Testis (tissue), 3 donors: ENCODE measurements around the gene MACROD2. TPM values are rescaled to one million over a fixed set of nuclear protein-coding genes. Genes with fewer than 3 reads are reported as not detected.

Experiments used
- DNase-seq: peaks from one replicate; pipeline ENCODE4 v3.0.0-alpha.2; 2019
- H3K27ac ChIP-seq, 2 donors: fragments of 200-600 bp; sonication (generic); one replicate each; pipeline ENCODE4 v1.5.1; 2019
- H3K27me3 ChIP-seq: fragments of 200-600 bp; sonication (generic); one replicate; pipeline ENCODE4 v1.5.1; 2019
- H3K36me3 ChIP-seq: fragments of 200-600 bp; sonication (generic); one replicate; pipeline ENCODE4 v1.5.1; 2017; ENCODE audit warnings: low read depth; ENCODE audit errors: missing control alignments
- H3K4me1 ChIP-seq: fragments of 200-600 bp; sonication (generic); one replicate; pipeline ENCODE4 v1.5.1; 2019
- H3K4me3 ChIP-seq, 2 donors: fragments of 200-600 bp; sonication (generic); one replicate each; pipeline ENCODE4 v1.5.1; 2017 to 2019
- H3K9me3 ChIP-seq: fragments of 200-600 bp; sonication (generic); one replicate; pipeline ENCODE4 v1.5.1; 2017
- CTCF ChIP-seq, 3 experiments: fragments of 450-650 bp in 2 of 3; fragments of 200-600 bp in 1 of 3; sonication (generic) in 1 of 3; IDR thresholded peaks; one replicate each; pipeline ENCODE4 v1.5.1; 2016 to 2019; ENCODE audit warnings: antibody characterized with exemption in 3 of 3, mild to moderate bottlenecking in 2 of 3, moderate library complexity in 1 of 3
- POLR2A ChIP-seq: fragments of 450-650 bp; IDR thresholded peaks from one replicate; pipeline ENCODE4 v1.6.1; 2017; ENCODE audit warnings: antibody characterized with exemption, mild to moderate bottlenecking, moderate library complexity
- WGBS, 2 donors: methylation state at CpG; one replicate each; pipeline ENCODE4 v1.1.5; 2018; 5-methylcytosine and 5-hydroxymethylcytosine counted together
- intact Hi-C: fragments of 100-400 bp; cut with DNase I; formaldehyde crosslinking; loops from one replicate; pipeline ENCODE4 v1.15.1; 2023; ENCODE audit warnings: low total_unique reads
- polyA plus RNA-seq: library from polyadenylated mRNA; stranded (reverse); fragments of 350-450 nt; fragmentation: Illumina TruSeq; extraction: RNeasy Lipid Tissue Mini Kit (QIAGEN cat#74804); gene quantifications from one replicate; pipeline ENCODE4 v1.2.3, GENCODE V29; 2014; ENCODE audit warnings: low read depth, low replicate concordance; ENCODE audit not compliant: insufficient read depth
- total RNA-seq, 2 donors: library from RNA; depleted of rRNA; stranded (reverse); fragments of >200 nt; gene quantifications; one replicate each; pipeline ENCODE4 v1.2.3, GENCODE V29; 2016

The MACROD2 gene
- total and polyA plus RNA-seq, 3 donors from 2014 or later = 12.6 to 20.6 (median 16.8) TPM

- no peaks in the 10 kb centered on the region for H3K9me3 ChIP-seq
- H3K4me1 ChIP-seq = peaks cover 4% of the 10 kb centered on the region
- no peaks in the 10 kb centered on the region for H3K27me3 ChIP-seq
- H3K27ac ChIP-seq = no peak overlapping the region
- no peak overlapping the region for H3K4me3 ChIP-seq
- no peak for TF ChIP-seq POLR2A
- TF ChIP-seq CTCF (IDR thresholded peaks at IDR 0.05) = no peak
- WGBS, 2 donors = 90 to 96% methylated on average over 3 of the region's 3 CpGs
- H3K36me3 ChIP-seq = no peaks in the 10 kb centered on the region
- intact Hi-C loops = no loop called here
- no peak for DNase-seq
Observed at GRCh38 chr20:15547119-15547518, 1551.8 kb downstream of the MACROD2 start.

- H3K36me3 ChIP-seq = no peaks in the 10 kb centered on the region
- intact Hi-C loops = no loop called here
- no peak for TF ChIP-seq CTCF (IDR thresholded peaks at IDR 0.05)
- no peak for TF ChIP-seq POLR2A
- no peak overlapping the region for H3K4me3 ChIP-seq
- no peaks in the 10 kb centered on the region for H3K9me3 ChIP-seq
- H3K27me3 ChIP-seq = no peaks in the 10 kb centered on the region
- no peak overlapping the region for H3K27ac ChIP-seq
- DNase-seq = no peak
- WGBS, 2 donors = 94 to 95% methylated on average over 2 of the region's 2 CpGs
- H3K4me1 ChIP-seq = no peaks in the 10 kb centered on the region
Observed at GRCh38 chr20:15550116-15550870, 1555.0 kb downstream of the MACROD2 start.

- Histone ChIP-seq H3K27ac (no peak overlapping the region), H3K36me3 (no peaks in the 10 kb centered on the region), H3K9me3 (no peaks in the 10 kb centered on the region), H3K4me1 (no peaks in the 10 kb centered on the region), H3K4me3 (no peak overlapping the region), H3K27me3 (no peaks in the 10 kb centered on the region)
- intact Hi-C loops = no loop called here
- no peak for DNase-seq
- TF ChIP-seq CTCF (IDR thresholded peaks at IDR 0.05) = no peak
- no peak for TF ChIP-seq POLR2A
- WGBS, 2 donors = 74 to 78% methylated on average over 2 of the region's 2 CpGs
Observed at GRCh38 chr20:15555913-15556312, 1560.6 kb downstream of the MACROD2 start.

DNA sequence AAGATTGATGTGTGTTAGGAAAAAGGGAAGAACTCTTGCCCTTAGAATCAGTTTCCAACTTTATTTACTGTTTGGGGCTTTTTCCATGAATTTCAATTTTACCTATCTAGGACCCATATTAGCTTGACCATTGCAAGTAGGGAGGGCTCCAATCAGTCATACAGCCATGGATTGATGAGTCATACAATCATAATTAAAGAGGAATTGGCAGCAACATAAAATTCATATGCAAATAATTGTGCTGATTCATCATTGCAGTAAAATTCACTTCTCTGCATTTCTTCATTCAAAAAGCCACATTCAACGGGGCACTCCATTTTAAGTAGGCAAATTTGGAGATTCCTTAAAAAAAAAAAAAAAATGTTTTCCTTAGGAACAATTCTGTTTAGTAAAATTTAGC lies 1561.6 kb downstream of the MACROD2 start:
- 81 to 90% methylated on average over 1 of the region's 1 CpG for WGBS, 2 donors
- intact Hi-C loops = no loop called here
- TF ChIP-seq CTCF (IDR thresholded peaks at IDR 0.05) = no peak
- no peak for TF ChIP-seq POLR2A

GRCh38 chr20:15561070-15561569 lies 1565.8 kb downstream of the MACROD2 start:
- Histone ChIP-seq H3K9me3 (no peaks in the 10 kb centered on the region), H3K36me3 (no peaks in the 10 kb centered on the region), H3K27me3 (no peaks in the 10 kb centered on the region), H3K27ac (no peak overlapping the region), H3K4me3 (no peak overlapping the region), H3K4me1 (no peaks in the 10 kb centered on the region)
- intact Hi-C loops = no loop called here
- DNase-seq = no peak
- 96 to 99% methylated on average over 3 of the region's 3 CpGs for WGBS, 2 donors
- no peak for TF ChIP-seq CTCF (IDR thresholded peaks at IDR 0.05)
- TF ChIP-seq POLR2A = no peak

More for the DNA sequence above, 1561.6 kb downstream of the MACROD2 start:
- H3K36me3 ChIP-seq = no peaks in the 10 kb centered on the region
- no peak for DNase-seq
- no peaks in the 10 kb centered on the region for H3K9me3 ChIP-seq
- no peak overlapping the region for H3K4me3 ChIP-seq
- H3K27ac ChIP-seq = no peak overlapping the region
- no peaks in the 10 kb centered on the region for H3K4me1 ChIP-seq
- H3K27me3 ChIP-seq = no peaks in the 10 kb centered on the region
